NCI-H2029 (cell line): ENCODE measurements around the gene HAT1.
"Not testable (repeated sequence)": the region's sequence is repeated elsewhere in the genome, so short reads cannot be mapped to it uniquely, and the experiment has no call there.

Experiments
- DNase-seq: peaks from one replicate; lab custom pipeline; 2025; lab: John Stamatoyannopoulos, UW

Gene HAT1, protein sequence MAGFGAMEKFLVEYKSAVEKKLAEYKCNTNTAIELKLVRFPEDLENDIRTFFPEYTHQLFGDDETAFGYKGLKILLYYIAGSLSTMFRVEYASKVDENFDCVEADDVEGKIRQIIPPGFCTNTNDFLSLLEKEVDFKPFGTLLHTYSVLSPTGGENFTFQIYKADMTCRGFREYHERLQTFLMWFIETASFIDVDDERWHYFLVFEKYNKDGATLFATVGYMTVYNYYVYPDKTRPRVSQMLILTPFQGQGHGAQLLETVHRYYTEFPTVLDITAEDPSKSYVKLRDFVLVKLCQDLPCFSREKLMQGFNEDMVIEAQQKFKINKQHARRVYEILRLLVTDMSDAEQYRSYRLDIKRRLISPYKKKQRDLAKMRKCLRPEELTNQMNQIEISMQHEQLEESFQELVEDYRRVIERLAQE

DNA sequence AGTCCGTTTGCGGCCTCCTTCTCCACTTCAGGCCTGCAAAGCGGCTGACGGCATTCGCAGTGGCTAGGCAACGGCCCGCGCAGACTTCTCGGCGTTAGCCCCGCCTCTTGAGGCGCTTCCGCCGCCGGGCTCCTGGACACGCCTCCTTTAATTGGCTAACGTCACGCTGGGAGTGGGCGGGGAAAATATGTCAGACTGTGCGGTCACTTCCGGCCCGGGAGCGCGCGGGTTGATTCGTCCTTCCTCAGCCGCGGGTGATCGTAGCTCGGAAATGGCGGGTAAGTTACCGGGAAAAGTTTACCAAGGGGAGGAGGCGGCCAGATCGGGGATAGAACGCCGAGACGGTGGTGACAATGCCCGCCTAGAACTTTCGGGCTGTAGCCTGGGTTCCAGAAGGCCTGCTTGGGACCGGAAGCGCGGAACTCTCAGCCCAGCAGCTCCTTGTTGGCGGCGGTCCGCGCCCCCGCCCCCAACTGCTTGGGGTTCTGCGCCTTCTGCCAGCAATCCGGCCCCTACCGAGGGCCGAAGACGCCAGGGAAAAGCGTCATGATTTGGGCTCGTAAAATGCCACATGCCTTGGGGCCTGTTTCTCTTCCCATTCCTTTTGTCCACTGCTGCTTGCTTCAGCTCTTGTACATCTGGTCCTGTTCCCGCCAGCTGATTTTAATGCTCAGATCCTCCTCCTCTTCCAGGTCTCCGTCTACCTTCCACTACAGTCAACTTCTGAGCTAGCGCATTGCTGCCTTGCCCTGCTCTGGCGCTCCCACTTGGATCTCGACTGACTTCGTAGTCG lies at the start of gene HAT1:
HAT1 (plus strand) TSS at position 232 of the 793 bp plus-strand sequence; CDS start at position 272, 40 bp downstream.
- DNase-seq = peak; percentile 94

DNA sequence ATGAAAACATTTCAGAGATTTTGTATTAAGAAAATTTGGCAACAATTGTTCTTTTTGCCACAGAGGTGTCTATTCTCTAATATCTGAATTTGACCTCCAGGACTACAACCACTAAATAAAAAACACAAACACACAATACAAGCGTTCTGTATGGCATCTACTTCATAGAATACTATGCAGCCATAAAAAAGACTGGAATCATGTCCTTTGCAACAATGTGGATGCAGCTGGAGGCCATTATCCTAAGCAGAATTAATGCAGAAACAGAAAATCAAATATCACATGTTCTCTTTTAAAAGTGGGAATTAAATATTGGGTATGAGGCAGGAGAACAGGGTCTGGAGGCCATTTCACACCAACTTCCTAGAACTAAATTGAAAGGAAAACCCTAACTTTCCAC lies 47.7 kb upstream of the HAT1 start:
- DNase-seq = no peak

DNA sequence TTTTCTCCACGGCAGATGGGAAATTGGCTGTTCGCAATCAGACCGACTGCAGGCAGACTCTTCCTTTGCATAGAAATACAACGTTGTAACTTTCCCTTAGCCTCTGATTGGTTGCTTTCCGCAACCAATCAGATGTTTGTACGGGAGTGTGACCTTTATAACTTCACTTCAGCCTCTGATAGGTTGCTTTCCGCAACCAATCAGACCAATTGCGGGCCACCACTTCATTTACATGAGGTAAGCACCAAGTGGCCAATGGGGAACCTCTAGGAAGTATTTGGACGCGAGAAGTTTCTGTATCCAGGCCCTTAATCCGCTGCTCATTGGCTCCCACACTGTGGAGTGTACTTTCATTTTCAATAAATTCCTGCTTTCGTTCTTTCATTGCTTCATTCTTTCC lies 47.3 kb upstream of the HAT1 start:
- no peak for DNase-seq

DNA sequence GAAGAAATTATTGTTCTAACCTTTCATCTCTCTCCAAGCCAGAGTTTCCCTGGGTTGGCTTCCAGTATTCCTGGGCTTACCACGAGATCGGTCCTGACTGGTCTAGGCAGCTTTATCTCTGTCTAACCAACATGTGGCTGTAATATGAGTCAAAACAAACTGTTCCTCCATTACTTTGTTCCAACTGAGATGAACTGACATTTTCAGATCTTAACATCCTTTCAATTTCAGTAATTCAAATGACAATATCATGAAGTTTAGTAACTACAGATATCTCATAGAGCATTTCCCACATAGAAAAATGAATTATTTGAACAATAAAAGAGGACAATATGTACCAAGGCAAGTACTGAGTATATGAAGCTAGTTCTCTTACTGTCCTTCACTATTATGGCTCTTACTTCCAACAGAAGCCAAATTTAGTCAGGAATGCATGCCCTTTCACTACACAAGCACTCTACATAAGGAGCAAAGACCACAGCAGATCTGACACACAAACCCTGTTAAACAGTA lies 43.7 kb upstream of the HAT1 start:
- DNase-seq = peak; percentile 76

DNA sequence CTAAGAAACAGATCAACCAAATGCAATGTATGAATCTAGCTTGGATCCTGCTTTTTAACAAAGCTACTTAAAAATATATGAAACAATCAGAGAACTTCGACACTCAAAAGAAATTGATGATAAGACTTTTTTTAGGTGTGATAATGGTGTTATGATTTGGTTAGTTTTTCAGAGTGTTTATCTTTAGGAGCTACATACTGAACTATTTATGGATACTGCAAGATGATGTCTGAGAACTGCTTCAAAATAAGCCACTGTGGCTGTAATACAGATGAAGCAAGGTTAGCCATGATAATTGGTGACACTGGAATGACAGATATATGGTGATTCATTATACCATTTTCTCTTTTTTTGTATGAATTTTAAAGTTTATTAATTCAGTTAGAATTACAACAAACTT lies 42.4 kb upstream of the HAT1 start:
- DNase-seq = no peak

DNA sequence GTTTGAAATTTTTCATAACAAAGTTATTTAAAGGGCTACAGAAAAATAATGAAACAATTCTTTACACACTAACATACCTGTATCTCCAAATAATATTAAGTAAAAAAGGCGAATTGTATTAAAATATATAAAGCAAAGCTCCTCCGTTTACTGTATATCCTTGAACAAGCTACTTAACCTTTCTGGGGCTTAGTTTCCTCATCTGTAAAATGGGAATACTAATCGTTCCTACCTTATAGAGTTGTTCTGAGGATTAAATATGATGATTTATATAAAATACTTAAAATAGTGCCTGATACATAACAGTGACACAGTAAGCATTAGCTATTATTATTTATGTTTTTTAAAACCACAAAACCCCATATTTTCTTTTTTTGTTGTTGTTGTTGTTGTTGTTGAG lies 41.5 kb upstream of the HAT1 start:
- DNase-seq = no peak

DNA sequence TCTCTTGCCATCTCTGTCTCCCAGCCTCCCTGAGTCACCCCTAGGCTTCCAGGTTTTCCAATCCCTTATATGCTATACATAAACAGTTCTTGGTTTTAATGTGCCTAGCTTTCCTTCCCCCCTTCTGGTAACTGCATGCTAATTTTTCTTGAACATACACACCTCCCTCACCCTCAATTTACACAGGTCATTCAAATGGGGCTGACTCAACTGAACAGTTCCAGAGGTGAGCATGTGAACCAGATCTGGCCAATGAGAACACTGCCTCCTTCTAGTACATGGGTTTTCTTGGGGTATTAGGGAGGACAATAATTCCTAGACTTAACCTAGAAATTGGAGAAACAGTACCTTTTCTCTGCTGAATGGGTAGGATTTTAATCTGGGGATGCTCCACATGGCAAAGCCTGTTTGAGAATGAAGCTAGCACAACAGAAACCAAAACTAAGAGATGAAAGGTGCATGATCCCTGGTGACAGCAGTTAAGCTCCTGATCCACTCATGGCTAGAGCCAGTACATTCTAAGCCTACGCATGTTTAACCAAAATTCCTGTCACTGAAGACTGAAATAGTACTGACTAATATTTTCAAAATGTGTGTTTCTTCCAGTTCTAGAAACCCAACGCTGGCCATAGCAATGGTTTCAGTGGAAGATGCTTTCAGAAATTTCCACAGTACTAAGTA lies 40.0 kb upstream of the HAT1 start:
- DNase-seq = no peak

DNA sequence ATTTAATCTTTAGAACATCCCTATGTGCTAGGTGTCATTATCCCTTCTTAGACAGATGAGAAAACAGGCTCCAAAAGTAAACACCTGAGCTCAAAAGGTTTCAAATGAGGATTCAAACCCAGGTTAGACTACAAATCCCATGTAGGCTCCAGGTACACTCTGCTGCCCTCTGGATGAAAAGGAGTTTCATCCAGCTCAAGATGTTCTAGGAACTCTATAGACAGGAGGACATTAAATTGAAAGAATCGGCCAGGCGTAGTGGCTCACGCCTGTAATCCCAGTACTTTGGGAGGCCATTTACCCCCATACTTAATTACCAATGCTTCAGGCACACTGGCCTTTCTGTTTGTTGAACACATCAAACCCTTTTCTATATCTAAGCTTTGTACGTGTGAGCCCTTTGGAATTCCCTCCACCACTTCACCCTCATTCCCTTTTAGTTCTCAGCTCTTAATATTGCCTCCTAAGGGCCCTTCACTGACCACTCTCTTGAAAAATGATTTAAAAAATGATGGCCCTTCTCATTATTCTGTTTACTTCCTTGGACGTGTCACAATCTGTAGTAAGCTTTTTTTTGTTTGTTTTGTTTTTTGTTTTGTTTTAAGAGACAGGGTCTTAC lies 38.9 kb upstream of the HAT1 start:
- DNase-seq = peak; percentile 47

DNA sequence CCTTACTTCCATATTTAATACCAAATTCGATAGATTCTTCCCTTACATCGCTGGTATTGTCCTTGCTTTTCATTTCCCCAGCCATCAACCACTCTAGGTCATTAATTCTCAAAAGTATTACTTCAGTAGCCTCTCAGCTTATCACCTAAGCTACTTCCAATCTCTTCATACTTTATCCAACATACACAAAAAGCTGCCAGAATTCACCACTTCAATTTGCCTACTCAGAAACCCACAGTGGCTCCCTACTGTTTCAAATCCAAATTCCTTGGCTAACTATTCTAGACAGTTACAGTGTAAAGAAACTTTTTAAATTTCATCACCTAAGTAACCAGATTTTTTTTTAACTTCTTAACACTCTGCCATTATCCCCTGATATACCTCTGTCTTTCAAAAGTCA lies 32.9 kb upstream of the HAT1 start:
- no peak for DNase-seq

DNA sequence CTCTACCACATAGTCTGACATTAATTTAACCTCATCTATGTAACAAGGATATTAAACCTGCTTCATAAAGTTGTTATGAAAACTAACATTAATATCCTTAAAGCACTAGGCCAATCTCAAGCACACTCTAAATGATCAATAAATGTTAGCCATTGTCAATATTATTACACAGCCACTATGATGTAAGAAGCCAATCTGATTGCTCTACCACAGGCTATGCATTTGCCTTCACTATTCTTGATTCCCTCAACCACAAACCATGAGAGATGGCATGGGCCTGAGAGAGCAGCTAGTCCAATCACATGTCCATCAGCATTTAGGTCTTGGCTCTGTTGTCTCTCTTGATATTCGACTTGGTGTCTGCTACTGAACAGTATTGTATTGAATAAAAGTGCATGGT lies 32.5 kb upstream of the HAT1 start:
- no peak for DNase-seq

DNA sequence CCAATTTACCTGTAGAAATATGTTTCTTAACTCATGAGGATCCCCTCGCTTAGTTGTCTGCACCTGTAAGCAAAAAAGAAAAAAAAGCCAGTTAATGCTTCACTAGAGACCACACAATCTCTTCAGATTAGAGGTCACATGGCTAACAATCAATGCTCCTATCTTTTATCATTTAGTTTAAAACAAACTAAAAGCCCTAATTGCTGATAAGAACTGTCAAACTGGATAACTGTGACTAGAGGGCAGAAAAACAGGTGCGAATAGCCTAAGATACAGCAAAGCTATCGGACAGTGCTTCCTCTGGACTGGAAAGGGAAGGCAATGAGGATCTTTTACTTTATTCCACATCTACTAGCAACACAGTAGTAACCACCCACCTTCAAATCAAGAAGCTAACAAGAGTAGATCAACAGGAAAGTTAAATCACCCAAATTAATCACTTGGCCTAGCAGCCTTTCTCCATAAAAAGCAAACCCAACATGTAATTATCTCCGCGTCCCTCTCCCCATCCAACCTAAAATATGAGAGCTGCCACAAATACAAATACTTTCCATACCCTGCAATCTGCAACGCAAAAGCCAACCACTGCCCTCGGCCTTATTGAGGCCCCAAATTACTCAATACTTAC lies 29.0 kb upstream of the HAT1 start:
- DNase-seq = no peak

DNA sequence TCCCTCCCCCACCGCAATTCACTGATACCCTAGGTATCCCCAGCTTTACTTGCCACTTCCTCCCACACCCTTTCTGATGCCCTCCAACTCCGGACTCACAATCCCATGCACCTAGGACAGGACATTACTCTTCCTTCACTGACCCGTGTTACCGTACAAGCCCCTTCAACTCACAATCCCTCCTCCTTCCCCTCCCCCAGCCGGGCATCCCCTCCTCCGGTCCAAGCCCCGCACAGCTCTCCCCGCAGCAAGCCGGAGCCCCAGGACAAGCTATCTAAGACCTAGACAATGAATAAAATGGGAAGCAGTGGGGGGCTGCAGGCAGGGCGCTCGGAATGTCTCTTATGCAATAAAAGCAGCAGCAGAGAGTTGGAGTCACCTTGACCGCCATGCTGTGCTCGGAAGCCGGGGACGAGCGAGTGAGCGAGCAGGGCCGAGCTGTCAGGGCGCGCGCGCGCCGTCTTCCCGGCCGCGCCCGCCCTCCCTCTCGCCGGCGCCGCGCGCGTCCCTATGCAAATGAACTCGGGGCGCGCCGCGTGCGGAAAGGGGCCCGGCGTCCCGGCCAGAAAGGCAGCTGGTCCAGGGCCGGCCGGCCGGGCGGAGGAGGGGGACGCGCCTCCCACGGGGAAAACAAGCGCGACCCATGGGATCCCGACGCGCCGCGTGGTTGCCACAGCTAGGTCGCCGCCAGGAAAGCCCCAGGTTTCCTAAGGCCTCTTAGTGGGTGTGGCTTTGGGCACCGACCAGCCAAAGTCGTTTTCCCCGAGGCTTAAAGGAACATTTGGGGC lies 28.2 kb upstream of the HAT1 start, which contains the start of gene SLC25A12:
SLC25A12 (minus strand) TSS at position 421 of the 788 bp plus-strand sequence; CDS start at position 391, 30 bp downstream.
- peak; percentile 74 for DNase-seq

DNA sequence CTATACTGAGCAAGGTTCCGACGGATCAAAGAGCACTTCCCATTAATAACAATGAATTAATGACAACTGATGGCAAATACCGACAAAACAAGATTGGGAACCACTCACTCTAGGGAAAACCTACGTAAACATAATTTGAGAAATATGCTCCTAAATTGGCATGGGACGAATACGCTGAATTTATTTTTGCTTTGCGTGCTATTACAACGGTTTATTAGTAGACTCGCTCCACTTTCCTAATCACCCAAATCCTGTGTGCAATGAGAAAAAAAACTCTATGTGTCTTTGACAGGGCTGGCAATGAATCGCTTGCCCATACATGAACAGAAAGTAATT lies 27.7 kb upstream of the HAT1 start:
- no peak for DNase-seq

DNA sequence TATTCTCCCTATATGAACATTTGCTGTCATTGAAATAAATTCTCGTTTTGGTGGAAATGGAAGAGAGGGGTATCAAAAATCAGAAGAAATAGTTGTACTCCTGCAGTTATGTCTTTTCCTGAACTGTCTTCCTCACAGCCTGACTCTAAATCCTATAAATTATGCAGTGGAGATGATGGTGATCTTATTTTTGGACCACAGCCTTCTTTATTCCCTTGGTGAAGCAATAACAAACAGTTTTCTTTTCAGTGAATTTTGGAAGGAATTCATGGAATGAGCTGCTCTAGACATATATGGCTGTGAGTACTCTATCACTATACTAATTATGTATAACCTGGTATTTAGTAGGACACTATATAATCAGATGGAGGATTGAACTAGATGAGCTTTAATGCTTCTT lies 26.5 kb upstream of the HAT1 start:
- DNase-seq = no peak

DNA sequence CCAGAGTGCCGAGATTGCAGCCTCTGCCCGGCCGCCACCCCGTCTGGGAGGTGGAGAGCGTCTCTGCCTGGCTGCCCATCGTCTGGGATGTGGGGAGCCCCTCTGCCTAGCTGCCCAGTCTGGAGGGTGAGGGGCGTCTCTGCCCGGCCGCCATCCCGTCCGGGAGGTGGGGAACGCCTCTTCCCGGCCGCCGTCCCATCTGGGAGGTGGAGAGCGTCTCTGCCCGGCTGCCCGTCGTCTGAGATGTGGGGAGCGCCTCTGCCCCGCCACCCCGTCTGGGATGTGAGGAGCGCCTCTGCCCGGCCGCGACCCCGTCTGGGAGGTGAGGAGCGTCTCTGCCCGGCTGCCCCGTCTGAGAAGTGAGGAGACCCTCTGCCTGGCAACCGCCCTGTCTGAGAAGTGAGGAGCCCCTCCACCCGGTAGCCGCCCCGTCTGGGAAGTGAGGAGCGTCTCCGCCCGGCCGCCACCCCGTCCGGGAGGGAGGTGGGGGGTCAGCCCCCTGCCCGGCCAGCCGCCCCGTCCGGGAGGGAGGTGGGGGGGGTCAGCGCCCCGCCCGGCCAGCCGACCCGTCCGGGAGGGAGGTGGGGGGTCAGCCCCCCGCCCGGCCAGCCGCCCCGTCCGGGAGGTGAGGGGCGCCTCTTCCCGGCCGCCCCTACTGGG lies 22.5 kb upstream of the HAT1 start:
- DNase-seq = not testable (repeated sequence)

DNA sequence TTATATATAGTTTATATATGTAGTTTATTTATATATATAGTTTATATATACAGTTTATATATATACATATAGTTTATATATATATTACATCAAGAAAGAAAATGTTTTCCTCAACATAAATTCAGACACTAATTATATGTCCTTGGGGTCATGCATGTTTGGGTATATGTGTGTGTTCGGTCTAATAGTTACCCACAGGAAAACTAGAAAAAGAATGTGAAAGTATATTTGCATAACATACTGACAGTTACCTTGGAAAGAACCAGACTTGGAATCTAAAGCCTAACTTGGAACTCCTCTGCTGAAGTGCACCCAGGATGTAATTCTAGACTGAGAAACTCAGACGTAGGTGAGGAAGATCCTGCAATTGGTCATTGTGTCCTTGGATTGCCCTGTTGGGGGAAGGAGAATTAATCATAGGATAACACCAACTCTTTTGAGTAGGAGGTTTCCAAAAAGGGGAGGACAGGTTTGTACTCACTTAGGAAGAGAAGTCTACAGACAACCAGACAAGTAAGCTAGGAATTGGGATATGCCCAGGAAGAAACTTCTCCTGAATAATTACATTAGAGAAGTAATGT lies 19.3 kb upstream of the HAT1 start:
- DNase-seq = no peak

DNA sequence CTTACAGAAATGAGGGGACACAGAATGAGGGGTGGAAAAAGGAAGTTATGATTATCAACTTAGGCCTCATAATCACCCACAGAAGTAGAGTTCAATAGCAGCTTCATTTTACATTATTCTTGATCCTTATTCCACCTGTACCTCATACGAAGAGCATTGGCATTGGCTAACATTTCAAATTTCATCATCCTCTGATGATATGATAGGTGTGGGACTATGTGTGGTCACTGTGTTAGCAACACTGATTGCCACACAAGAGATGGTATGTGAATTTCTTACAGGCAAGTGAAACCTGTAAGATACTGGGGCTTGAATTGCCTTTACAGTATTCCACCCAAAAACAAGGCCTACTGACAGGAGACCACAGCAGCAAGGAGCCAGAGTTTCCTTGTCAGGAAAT lies 14.0 kb upstream of the HAT1 start:
- DNase-seq = no peak

DNA sequence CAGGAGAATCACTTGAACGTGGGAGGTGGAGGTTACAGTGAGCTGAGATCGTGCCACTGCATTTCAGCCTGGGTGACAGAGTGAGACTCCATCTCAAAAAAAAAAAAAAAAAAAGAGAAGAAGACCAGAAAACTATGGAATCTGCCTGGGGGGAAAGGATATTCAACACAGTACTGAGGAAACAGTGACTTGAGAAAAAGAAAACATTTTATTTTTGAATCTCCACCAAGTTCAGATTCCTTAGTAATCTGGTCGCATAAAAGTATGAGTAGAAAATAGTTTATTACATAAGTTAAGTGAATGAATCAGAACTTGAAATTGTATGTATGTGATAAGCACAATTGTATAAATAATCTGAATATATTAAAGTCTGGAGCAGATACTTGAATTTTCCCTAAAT lies 13.0 kb upstream of the HAT1 start:
- DNase-seq = no peak

DNA sequence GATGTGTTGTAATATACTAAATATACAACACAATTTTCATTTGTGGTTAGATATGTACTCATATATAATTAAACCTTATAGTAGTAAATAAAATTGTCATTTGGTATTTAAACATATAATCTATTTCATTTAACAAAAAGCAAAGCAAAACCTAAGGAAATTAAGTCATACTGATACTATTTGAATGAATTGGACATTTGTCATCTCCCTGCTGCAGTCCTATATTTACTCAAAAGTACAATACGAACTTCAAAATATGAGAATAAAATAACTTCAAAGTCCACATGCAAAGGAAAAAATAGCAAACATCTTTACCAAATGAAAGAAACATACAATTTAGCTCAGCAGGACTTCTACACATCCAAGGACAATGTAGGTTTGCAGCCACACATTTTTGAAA lies 11.8 kb upstream of the HAT1 start:
- no peak for DNase-seq

DNA sequence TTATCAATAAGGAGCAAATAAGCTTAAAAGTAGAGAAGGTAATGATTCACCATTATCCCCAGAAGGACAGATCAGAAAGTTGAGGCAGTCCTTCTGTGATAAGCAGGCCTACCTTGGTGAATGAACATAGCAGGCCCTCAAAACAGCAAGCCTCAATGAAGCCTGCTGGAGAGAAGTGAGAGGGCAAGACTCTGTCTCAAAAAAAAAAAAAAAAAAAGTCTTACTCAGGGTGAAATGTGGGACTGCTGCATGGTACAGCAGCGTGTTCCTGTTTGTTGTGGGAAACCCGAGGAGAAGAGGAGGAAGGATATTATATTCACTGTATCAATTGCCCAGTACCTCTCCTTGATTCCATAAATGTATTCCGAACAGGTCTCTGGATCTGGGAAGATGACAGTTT lies 8.7 kb upstream of the HAT1 start:
- DNase-seq = no peak
